Stimulated activated CD4-positive, alpha-beta T cell treated with anti-CD3 and anti-CD28 coated beads, Interleukin-1b, Interleukin-23, amount 100 ng/mL, for 48 hours (primary cell): Measurements from ENCODE around the gene TNFRSF1A.

Experiments used
- DNase-seq: peaks from one replicate; pipeline ENCODE4 v3.0.0-alpha.2; 2020

Gene TNFRSF1A

DNA sequence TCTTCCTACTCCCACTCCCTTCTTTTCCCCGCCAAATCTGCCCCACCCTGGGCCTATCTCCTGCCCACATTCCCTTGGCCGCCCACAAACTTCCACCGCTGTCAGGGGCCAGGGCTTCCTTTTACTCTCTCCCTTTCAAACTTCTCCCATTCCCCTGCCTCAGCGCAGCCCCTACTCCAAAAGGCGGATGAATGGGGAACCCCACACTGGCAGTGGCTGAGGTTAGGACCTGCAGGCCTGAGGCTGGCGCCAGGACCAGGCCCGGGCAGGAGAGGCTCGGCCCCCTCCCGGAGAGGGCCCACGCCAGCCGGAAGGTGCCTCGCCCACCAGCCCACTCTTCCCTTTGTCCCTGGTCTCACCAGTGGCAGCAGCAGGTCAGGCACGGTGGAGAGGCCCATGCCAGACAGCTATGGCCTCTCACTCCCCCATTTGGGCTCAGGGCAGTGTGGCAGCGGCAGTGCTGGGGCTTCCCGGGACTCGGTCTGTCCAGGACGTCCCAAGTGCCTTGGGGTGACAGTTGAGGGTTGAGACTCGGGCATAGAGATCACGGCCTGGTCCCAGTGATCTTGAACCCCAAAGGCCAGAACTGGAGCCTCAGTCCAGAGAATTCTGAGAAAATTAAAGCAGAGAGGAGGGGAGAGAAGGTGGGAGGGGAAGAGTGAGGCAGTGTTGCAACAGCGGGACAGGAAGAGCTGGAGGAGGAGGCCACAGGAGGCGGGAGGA, at the start of gene TNFRSF1A:
TSS of gene TNFRSF1A (minus strand) at position 660 of the 723 bp plus-strand sequence. CDS start at position 398, 262 bp downstream.
- DNase-seq = no peak

DNA sequence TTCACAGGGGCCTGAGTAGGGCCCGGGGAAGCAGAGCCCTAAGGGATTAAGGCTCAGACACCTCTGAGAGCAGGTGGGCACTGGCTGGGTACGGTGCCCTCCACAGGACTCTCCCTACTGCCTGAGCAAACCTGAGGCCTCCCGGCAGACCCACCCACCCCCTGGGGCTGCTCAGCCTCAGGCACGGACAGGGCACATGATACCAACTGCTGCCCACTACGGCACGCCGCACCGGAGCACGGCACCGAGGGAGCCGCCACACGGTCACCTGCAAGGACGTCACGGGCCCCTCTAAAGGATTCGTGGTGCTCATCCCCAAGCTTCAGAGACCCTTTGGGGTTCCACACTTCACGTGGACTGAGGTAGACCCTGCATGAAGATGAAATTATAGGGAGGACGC, 49.1 kb upstream of the TNFRSF1A start:
- DNase-seq = no peak

DNA sequence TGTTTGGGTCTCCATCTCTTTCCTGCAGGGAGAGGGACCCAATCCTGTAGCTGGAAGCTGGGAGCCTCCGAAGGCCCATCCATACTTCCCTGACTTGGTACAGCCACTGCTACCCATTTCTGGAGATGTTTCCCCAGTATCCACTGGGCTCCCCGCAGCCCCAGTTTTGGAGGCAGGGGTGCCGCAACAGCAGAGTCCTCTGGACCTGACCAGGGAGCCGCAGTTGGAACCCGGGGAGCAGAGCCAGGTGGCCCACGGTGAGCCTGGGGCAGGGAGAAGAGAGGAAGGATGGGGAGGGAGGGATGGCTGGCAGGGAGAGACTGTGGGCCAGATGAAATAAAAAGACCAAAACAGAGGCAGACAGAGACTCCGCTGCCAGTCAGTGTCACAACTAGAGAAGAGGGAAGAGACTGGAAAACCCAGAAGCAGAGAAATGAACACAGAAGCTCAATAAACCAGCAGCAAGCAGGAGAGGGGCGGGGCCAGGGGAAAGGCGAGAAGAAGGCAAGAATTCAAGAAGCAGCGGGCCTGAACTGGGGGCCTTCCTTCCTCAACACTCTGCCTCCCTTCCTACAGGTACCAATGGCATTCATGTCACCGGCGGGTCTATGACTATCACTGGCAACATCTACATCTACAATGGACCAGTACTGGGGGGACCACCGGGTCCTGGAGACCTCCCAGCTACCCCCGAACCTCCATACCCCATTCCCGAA, 48.4 kb upstream of the TNFRSF1A start:
- DNase-seq = no peak

DNA sequence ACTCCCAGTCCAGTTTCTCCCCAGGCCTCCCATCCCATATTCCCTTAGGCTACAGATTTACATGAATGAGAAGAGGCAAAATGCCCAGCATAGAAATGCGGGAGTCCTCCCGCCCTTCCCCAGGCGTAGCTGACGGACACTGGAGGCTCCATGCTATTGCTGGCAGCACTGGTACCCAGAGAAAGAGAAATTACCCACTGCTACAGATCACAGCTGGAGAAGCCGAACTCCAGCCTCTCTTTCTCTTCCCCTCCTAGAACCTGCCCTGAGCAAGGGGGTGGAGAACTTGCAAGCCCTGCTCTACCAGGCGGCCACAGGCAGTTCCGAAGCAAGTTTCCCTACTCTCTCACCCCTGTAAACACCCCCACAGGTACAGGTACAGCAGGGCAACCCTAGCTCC, 45.7 kb upstream of the TNFRSF1A start:
- DNase-seq = no peak

DNA sequence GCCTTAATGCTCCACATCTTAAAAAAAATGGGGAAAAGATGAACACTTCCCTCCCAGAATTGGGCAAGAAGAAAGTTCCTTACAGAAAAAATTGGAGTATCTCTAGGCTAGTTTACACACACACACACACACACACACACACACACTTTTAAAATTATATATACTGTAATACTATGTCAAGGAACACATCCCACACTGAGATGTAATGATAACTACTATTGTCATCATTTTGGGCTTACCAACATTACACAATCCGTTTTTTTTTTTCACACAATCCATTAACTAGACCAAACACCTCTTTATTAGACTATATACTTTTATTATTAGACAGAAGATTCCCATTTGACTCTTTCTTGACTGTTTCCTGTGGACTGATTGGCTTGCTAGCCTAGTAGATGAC, 44.6 kb upstream of the TNFRSF1A start:
- DNase-seq = no peak

DNA sequence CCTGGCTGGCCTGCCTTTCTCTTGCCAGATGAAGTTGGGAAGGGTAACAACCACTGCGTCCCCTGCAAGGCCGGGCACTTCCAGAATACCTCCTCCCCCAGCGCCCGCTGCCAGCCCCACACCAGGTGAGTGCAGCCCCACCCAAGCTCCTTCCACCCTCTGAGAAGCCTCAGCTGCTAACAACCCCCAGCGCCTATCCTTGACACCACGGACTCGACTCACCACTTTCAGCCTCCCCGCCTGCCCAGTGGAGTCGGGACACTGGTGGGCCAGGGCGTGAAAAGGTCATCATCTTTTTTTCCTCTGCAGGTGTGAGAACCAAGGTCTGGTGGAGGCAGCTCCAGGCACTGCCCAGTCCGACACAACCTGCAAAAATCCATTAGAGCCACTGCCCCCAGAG, 44.2 kb upstream of the TNFRSF1A start:
- no peak for DNase-seq

DNA sequence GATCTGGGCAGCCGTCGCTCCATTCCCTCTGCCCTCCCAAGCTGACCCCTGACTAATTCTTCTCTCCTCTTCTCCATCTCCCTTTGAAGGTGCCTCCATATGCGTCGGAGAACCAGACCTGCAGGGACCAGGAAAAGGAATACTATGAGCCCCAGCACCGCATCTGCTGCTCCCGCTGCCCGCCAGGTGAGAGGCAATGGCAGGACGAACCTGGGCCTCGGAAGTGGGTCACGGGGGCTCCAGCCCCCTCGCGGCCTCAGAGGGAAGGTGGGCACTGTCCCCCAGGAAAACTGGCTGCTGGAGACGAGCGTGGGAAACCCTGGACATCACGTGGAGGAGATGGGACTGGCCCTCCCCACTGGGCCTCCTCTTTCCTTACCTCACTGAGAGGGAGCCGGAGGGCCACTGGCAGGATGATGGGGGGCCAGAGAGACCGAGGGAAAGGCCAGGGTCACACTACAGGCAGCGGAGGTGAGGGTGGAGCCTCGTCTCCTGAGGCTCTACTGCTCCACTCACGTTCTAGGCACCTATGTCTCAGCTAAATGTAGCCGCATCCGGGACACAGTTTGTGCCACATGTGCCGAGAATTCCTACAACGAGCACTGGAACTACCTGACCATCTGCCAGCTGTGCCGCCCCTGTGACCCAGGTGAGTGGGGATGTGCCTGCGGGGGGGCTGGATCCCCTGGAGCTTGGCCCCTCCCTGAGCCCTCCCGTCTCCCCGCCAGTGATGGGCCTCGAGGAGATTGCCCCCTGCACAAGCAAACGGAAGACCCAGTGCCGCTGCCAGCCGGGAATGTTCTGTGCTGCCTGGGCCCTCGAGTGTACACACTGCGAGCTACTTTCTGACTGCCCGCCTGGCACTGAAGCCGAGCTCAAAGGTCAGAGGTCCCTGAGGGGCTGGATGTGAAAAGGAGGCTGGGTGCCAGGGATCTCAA, 42.9 kb upstream of the TNFRSF1A start:
- no peak for DNase-seq

DNA sequence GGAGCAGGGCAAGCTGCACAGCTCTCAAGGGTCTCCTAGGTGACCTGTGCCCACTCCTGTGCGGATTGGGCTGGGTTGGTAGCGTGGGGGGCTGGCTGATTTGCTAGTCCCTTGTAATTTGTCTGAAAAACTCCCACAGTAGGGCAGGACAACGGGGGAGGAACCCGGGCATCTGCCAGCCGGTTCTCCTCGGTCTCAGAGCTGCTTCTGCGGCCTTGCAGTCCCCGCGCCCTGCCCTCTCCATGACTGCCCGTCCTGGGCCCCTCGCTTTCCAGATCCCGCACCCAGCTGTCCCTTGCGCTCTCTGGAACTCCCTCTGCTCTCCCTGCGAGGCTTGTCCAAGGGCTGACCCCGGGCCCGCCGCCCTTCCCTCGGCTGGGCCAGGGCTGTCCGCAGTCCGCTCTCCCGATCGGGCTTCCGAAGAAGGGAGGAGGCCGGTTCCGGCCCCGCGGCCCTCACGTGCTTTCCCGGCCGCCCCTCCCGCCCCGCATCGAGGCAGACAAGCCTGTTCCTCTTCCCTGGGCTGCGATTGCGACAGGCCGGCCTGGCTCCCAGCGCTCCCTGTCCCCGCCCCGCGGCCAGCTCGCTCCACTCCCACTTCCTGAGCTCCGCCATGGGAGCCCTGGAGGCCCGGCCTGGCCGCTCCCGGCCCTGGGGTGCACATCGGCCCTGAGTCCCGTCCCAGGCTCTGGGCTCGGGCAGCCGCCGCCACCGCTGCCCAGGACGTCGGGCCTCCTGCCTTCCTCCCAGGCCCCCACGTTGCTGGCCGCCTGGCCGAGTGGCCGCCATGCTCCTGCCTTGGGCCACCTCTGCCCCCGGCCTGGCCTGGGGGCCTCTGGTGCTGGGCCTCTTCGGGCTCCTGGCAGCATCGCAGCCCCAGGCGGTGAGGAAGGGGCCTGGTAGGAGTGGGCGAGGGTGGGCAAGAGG, 42.0 kb upstream of the TNFRSF1A start, which contains the start of gene LTBR:
TSS of gene LTBR (plus strand) at position 591 of the 927 bp plus-strand sequence. CDS start at position 788, 197 bp downstream.
- DNase-seq = no peak

DNA sequence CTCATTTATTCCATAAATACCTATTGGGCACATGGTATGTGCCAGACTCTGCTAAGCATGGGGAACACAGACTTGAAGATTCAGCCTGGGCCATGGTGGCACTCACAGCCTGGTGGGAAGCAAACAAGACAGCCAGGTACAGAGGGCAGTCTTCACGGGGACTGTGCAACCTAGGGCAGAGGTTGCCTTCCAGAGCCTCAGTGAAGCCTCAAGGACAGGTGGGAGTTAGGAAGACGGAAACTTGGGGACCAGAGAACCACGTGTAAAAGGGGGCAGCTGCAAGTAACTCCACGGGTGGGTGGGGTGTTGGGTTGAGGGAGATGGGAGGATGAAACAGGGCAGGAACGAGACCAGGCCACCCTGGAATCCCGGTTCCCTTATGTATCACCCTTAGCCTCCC, 41.1 kb upstream of the TNFRSF1A start:
- no peak for DNase-seq

DNA sequence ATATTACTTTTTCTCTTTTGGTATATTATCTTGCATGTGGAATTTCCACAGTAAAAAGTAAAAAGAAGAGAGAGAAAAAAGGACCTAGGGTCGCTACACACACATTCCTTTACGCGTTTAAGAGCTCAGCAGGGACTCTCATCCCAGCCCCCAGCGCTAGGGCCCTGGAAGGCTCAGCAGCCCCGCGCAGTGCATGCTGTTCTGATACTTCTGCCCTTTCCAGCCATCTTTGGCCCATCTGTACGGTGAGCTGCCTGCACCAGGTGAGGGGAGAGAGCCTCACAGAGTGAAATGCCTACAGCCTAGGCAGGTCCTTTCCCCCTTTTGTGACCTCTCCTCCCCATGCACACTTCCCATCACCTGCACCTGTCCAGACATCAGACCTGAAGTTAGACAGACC, 40.5 kb upstream of the TNFRSF1A start:
- no peak for DNase-seq

DNA sequence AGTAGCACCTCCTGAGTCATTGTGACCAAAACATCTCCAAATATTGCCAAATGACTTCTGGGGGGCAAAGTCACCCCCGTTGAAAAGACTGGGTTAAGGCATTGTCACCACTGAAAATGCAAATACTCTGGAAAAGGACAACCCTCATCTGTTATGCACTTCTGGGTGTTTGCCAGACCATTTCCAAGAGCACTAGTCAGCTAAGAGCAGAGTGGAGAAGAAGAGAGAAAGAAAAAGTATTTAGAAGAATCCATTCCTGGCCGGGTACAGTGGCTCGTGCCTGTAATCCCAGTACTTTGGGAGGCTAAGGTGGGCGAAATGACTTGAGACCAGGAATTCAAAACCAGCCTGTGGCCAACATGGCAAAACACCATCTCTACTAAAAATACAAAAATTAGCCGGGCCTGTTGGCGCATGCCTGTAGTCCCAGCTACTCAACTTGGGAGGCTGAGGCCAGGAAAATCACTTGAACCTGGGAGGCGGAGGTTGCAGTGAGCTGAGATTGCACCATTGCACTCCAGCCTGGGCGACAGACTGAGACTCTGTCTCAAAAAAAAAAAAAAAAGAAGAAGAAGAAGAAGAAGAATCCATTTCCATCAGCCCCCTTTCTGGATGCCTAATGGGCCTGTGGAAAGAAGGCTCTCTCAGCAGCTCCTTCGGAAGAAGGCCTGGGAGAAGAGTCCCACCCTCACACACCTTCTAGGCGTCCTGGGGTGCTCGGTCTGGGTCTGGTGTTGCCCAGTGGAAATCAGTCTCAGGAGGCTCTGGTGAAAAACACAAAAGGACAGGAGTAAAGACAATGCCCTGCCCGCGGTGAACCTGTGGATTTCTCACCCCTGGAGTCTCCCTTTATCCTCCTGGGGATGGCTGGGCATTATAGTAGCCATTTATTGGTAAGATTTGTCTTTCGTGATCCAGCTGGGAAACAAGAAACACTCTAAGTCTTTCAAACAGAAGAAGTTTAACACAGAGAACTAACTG, 38.6 kb upstream of the TNFRSF1A start:
- DNase-seq = no peak

DNA sequence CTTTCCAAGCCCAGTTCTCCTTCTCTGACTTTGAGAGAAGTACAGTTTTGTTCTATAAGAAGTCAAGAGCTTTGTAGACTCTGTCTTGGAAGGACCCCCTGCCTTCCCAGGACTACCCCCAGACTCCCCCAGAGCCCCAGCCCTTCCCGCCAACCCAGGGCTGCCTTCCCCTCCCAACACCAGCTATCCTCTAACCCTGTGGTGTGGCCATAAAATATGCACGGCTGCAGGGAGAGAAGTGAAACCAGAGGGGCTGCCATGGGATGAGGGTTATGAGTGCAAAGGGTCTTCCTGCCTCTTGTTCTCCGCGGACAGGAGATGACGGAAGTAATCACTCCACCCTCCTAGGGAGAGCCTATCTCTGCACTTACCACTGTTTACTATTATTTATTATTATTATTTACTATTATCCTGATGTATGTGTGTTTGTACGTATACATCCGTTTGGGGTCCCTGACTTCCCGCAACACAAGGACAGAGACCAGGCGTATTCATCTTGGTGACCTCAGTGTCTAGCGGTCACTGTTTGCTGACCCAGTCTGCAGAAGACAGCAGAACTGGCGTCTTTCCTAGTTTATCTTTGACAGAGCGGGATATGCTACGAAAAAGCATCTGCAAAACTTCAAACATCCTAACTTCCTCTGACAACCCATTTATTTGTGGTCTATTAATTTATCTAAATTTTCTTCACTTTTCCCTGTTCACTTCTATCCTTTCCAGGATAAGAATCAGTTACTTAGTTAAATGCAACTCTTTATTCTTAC, 37.0 kb upstream of the TNFRSF1A start:
- no peak for DNase-seq

DNA sequence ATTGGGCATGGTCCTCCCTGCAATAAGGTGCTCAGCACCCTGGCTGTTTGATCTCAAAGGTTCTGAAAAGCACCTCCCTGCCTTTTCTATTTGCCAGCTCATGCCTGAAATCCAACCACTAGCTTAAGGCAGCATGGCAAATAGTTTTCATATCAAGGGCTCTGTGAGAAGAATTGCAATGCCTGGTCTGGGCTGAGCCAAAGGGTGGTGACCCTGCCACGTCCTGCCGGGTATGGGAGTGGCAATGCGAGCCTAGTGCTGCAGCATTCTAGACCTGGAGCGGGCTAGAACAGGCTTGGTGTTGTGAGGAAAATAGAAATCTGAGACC, 35.8 kb upstream of the TNFRSF1A start:
- no peak for DNase-seq

DNA sequence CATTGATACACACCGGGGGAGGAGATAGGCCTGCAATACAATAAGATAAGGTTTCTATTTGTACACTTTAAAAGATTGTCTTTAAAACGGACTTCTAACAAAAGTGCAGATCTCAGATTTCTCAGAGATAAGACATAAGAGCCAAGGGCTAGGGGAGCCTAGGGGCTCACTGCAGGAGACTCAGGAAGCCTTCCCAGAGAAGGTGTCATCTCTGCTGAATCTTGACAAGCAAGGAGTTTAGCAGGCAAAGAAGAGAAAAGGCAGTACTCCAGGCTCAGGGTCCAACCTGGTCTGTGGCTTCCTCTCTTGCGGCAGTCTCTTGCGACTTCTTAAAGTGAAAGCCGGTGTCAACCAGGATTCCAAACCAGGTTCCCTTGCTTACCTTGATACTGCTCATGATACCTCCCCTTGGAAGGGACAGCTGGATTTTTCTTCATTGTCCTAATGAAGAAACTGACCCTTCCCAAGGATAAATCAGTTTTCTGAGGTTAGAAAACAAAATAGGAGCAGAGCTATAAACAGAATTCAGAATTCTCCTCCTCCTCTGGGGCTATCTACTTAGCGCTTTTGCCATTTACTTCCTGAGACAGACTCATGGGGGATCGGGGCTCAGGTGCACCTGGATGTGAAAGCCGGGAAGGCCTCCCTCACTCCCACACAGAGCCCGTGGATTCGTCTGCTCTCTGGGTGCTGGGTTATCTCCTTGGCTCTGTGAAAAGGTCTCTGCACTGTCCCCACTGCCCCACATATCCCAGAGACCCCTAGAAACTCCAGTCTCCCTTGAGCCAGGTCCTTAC, 35.2 kb upstream of the TNFRSF1A start:
- DNase-seq = no peak

DNA sequence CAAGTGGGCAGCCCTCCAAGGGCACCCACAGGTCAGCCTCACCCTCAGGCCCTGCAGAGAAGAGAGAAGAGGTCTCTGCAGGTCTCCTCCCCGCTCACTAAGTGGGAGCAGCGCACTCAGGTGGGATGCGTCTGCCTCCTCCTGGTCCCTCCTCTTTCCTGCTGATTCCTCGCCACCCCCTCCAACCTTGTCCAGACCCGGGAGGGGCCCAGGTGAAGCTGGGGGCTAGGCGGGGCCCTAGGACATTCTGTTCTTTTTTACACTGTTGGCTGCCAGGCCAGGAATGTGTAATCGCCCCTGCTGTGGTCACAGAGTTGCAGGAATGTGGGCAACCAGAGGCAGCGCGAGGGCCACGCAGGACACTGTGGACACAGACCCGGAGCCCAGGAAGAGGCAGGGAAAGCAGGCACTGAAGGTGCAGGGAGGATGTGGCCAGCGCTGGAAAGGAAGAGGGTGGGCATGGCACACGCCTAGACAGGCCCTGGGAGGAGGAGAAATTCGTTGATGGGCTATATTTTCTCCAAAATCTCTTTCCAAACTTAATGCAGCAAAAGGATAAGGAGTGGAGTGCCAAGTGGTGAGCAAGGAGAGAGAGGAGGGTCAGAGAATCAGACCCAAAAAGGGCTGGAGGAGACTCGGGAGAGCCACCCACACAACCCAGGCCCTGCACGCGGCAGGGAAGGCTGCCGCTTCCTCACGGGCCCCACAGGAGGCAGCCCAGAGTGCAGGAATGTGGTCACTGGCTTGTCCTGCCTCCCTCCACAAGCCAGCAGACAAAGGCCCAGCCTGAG, 34.4 kb upstream of the TNFRSF1A start:
- DNase-seq = no peak

DNA sequence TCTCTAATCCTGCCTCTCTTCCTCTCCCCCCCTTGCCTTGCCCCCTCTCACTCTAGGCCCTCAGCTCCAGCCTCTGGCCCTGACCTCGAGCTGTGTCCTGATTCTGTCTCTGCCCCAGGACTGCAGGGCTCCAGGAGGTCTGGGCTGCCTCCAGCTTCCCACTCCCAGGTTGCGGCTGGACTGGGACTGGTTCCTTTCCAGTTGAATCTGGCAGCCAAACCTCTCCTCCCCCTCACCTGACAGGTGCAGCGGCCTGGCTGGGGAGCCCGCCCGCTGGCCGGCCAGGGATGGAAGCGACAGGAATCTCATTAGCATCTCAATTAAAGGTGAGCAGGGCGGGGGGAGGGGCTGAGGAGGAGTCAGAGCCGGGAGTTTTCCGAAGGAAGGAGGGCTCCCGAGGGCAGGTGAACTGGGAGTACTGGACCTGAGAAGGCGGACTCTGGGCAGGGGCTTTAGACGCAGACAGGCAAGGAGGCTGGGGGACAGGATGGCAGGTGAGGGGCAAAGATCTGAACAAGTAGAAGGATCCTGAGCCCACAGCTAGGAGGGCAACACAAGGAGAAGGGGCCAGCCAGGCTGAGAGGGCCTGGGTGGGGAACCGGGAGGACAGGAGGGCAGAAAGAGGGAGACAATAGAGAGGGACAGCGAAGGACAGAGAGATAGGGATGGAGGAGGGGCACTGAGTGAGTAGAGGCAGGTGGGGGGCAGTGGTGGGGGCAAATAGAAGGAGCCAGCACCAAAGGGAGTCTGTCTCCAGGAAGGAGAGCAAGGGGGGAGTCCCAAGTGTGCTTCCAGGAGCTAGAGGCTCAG, 33.6 kb upstream of the TNFRSF1A start, which contains the start of gene SCNN1A:
TSS of gene SCNN1A (minus strand) at position 295 of the 810 bp plus-strand sequence. CDS start 780 bp downstream, outside the sequence.
- no peak for DNase-seq

DNA sequence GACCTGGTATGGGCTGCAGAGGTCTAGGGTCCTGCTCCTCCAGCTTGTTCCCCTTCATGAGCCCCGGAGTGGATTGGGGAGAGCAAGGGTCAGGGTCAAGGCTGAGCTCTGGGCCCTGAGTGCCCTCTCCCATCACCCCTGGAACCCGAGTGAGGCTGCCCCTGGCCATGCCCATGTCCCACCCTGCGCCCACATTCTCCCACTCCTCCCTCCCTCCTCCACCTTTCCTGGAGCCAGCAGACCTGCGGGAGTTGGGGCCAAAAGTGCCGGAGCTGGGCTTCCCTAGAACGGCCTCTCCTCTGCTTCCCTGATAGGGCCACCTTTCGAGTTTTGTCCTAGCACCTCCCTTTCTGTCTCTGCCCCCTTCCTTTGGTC, 32.9 kb upstream of the TNFRSF1A start:
- DNase-seq = no peak
